ENCODE results near the gene MOCOS.

DNA sequence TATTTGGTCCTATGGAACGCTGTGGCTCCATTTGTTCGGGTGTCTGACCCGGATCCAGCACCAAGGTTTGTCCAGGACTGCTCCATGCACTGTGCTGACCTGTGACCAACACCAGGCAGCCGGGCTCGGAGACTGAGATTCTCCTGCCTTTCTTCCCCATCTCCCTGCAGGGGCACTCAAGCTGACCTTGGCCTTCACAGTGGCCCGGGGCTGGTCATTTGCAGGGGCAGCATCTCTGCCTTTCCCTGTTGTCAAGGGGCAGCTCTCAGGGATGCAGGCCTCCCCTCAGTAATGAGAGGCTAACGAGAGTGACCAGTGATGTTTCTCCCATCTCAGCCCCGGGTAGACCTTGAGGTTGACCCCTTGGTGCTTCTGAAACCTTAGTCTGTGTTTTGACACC is 27.5 kb downstream of the MOCOS start:
- TF ChIP-seq, protein P1, sequence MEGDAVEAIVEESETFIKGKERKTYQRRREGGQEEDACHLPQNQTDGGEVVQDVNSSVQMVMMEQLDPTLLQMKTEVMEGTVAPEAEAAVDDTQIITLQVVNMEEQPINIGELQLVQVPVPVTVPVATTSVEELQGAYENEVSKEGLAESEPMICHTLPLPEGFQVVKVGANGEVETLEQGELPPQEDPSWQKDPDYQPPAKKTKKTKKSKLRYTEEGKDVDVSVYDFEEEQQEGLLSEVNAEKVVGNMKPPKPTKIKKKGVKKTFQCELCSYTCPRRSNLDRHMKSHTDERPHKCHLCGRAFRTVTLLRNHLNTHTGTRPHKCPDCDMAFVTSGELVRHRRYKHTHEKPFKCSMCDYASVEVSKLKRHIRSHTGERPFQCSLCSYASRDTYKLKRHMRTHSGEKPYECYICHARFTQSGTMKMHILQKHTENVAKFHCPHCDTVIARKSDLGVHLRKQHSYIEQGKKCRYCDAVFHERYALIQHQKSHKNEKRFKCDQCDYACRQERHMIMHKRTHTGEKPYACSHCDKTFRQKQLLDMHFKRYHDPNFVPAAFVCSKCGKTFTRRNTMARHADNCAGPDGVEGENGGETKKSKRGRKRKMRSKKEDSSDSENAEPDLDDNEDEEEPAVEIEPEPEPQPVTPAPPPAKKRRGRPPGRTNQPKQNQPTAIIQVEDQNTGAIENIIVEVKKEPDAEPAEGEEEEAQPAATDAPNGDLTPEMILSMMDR (IDR thresholded peaks at IDR 0.05): no peak
- TF ChIP-seq POLR2A (IDR thresholded peaks at IDR 0.05): no peak
